GM12878 (cell line): ENCODE results near the gene SOCS1. TPM values are rescaled to one million over a fixed set of nuclear protein-coding genes. Genes with fewer than 3 reads are reported as not detected.

Source experiments
- CBFB ChIP-seq: IDR thresholded peaks from 2 replicates; pipeline ENCODE4 v1.6.1; 2016; ENCODE audit warnings: antibody characterized with exemption, low read depth
- FOS ChIP-seq: IDR thresholded peaks from 3 replicates; pipeline ENCODE4 v1.6.1; 2011; ENCODE audit warnings: borderline replicate concordance; ENCODE audit not compliant: insufficient read length; ENCODE audit errors: extremely low read depth
- FOXM1 ChIP-seq: IDR thresholded peaks from 2 replicates; pipeline ENCODE4 v1.6.1; 2012; ENCODE audit warnings: low read depth, mild to moderate bottlenecking, inconsistent platforms, low read length, moderate library complexity
- HDAC2 ChIP-seq: fragments of 200-600 bp; sonication (generic); IDR thresholded peaks from 2 replicates; pipeline ENCODE4 v1.6.1; 2017
- MEF2B ChIP-seq: fragments of 450-650 bp; IDR thresholded peaks from 2 replicates; pipeline ENCODE4 v1.6.1; 2018; ENCODE audit warnings: mild to moderate bottlenecking, moderate library complexity; ENCODE audit not compliant: partially characterized antibody, poor library complexity, severe bottlenecking
- NFXL1 ChIP-seq: fragments of 450-650 bp; IDR thresholded peaks from 2 replicates; pipeline ENCODE4 v1.6.1; 2017; ENCODE audit warnings: antibody characterized with exemption, mild to moderate bottlenecking, borderline replicate concordance
- NR2C2 ChIP-seq: IDR thresholded peaks from 2 replicates; pipeline ENCODE4 v1.6.1; 2011; ENCODE audit warnings: borderline replicate concordance, low read depth; ENCODE audit not compliant: control insufficient read depth, insufficient read length
- RUNX3 ChIP-seq: IDR thresholded peaks from 2 replicates; pipeline ENCODE4 v1.6.1; 2012; ENCODE audit warnings: low read length, inconsistent platforms
- SMC3 ChIP-seq: IDR thresholded peaks from 2 replicates; pipeline ENCODE4 v1.6.1; 2011; ENCODE audit warnings: low read length, improper control_type of control experiment, borderline replicate concordance
- SPI1 ChIP-seq: IDR thresholded peaks from 2 replicates; pipeline ENCODE4 v1.6.1; 2011; ENCODE audit warnings: low read depth, mild to moderate bottlenecking, low read length, moderate library complexity, borderline replicate concordance; ENCODE audit not compliant: insufficient read depth
- SREBF1 ChIP-seq: IDR thresholded peaks from 2 replicates; pipeline ENCODE4 v1.6.1; 2012; ENCODE audit warnings: mild to moderate bottlenecking, low read length
- TAF1 ChIP-seq: IDR thresholded peaks from 2 replicates; pipeline ENCODE4 v1.6.1; 2011; ENCODE audit warnings: mild to moderate bottlenecking, low read depth, low read length, borderline replicate concordance
- ZBED1 ChIP-seq: IDR thresholded peaks from 2 replicates; pipeline ENCODE4 v1.6.1; 2016; ENCODE audit warnings: borderline replicate concordance
- ZNF384 ChIP-seq: IDR thresholded peaks from 2 replicates; pipeline ENCODE4 v1.6.1; 2012; ENCODE audit warnings: low read depth, mild to moderate bottlenecking, low read length, improper control_type of control experiment, borderline replicate concordance
- polyA plus RNA-seq, 11 experiments: library from polyadenylated mRNA; depleted of rRNA in 4 of 11; unstranded in 6 of 11; stranded (reverse) in 5 of 11; fragments of >200 nt; fragmentation: Nextera tagmentation in 4 of 11; fragmentation: Illumina TruSeq in 1 of 11; extraction: Ambion mirVana in 4 of 11; extraction: Trizol in 1 of 11; gene quantifications; 1 replicate in 1 of 11; 2 replicates in 10 of 11; pipeline versions ENCODE4 v1.2.1 to v1.2.3, GENCODE V29; 2011 to 2016; ENCODE audit warnings: inconsistent platforms in 2 of 11, missing spikeins in 2 of 11, low read depth in 1 of 11
- total RNA-seq, 4 experiments: library from RNA; depleted of rRNA in 3 of 4; stranded (reverse); fragments of >200 nt in 3 of 4; fragmentation: Illumina TruSeq in 1 of 4; extraction: Trizol in 1 of 4; gene quantifications; 2 replicates each; pipeline versions ENCODE4 v1.2.1 to v1.2.3, GENCODE V29; 2013 to 2021
- TF ChIP-seq, protein P1 (sequence below): fragments of 450-650 bp; IDR thresholded peaks from 2 replicates; pipeline ENCODE4 v1.6.1; 2017; ENCODE audit warnings: mild to moderate bottlenecking, moderate library complexity
- TF ChIP-seq, protein P2 (sequence below): fragments of 450-650 bp; IDR thresholded peaks from 2 replicates; pipeline ENCODE4 v1.6.1; 2016; ENCODE audit warnings: mild to moderate bottlenecking, moderate library complexity, borderline replicate concordance
- TF ChIP-seq, protein P3 (sequence below): fragments of 150-350 bp; IDR thresholded peaks from 2 replicates; pipeline ENCODE4 v1.6.1; 2016; ENCODE audit warnings: low read depth, low read length

Gene SOCS1
- total and polyA plus RNA-seq, 10 of the 15 experiments (the other 5 are each of a cell fraction or from before 2014, with no cell fraction given): 0.42 to 39.8 (median 11.2) TPM

DNA sequence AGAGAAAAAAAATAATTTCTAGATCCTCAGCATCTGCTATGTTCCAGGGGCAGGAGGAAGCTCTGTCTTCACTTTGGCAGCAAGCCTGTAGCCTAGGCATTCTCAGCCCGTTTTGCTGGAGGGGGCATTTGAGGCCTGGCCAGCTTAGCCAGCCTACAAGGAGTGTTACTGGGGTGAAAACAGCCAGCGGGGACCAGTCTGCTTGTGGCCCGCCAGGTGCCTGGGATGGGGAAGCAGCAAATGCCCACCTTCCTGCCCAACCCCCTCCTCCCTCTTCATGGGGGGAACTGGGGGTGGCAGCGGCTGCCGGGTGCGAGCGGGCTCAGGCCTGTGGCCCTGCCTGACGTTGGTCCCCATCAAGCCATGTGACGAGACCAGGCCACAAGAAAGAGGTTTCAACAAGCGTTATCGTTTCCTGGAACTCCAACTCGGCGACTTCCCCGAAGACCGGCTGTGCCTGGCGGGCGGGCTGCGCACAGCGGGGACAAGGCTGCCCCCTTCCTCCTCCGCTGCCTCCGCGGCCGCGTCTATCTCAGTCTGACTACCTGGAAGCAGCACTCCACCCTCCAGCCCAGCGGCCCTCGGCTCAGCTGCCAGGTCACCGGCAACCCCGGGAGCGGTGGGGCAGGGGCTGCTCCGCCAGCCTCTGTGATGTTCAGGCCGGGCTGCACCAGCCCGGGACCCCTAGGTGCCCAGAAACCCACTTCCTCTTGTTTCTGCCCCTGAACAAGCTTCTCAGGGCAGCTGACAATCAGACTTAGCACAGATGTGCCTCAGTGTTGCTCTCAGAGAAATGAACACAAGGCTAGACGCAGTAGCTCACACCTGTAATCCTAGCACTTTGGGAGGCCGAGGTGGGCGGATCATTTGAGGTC, 22.9 kb downstream of the SOCS1 start (continued):
- peak; percentile 46 for TF ChIP-seq MEF2B
- no peak for TF ChIP-seq FOS
- TF ChIP-seq SMC3: no peak
- no peak for TF ChIP-seq TAF1
- TF ChIP-seq HDAC2: no peak
- TF ChIP-seq ZNF384: no peak
- TF ChIP-seq, protein P1, sequence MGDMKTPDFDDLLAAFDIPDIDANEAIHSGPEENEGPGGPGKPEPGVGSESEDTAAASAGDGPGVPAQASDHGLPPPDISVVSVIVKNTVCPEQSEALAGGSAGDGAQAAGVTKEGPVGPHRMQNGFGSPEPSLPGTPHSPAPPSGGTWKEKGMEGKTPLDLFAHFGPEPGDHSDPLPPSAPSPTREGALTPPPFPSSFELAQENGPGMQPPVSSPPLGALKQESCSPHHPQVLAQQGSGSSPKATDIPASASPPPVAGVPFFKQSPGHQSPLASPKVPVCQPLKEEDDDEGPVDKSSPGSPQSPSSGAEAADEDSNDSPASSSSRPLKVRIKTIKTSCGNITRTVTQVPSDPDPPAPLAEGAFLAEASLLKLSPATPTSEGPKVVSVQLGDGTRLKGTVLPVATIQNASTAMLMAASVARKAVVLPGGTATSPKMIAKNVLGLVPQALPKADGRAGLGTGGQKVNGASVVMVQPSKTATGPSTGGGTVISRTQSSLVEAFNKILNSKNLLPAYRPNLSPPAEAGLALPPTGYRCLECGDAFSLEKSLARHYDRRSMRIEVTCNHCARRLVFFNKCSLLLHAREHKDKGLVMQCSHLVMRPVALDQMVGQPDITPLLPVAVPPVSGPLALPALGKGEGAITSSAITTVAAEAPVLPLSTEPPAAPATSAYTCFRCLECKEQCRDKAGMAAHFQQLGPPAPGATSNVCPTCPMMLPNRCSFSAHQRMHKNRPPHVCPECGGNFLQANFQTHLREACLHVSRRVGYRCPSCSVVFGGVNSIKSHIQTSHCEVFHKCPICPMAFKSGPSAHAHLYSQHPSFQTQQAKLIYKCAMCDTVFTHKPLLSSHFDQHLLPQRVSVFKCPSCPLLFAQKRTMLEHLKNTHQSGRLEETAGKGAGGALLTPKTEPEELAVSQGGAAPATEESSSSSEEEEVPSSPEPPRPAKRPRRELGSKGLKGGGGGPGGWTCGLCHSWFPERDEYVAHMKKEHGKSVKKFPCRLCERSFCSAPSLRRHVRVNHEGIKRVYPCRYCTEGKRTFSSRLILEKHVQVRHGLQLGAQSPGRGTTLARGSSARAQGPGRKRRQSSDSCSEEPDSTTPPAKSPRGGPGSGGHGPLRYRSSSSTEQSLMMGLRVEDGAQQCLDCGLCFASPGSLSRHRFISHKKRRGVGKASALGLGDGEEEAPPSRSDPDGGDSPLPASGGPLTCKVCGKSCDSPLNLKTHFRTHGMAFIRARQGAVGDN: peak; percentile 99
- TF ChIP-seq, protein P2, sequence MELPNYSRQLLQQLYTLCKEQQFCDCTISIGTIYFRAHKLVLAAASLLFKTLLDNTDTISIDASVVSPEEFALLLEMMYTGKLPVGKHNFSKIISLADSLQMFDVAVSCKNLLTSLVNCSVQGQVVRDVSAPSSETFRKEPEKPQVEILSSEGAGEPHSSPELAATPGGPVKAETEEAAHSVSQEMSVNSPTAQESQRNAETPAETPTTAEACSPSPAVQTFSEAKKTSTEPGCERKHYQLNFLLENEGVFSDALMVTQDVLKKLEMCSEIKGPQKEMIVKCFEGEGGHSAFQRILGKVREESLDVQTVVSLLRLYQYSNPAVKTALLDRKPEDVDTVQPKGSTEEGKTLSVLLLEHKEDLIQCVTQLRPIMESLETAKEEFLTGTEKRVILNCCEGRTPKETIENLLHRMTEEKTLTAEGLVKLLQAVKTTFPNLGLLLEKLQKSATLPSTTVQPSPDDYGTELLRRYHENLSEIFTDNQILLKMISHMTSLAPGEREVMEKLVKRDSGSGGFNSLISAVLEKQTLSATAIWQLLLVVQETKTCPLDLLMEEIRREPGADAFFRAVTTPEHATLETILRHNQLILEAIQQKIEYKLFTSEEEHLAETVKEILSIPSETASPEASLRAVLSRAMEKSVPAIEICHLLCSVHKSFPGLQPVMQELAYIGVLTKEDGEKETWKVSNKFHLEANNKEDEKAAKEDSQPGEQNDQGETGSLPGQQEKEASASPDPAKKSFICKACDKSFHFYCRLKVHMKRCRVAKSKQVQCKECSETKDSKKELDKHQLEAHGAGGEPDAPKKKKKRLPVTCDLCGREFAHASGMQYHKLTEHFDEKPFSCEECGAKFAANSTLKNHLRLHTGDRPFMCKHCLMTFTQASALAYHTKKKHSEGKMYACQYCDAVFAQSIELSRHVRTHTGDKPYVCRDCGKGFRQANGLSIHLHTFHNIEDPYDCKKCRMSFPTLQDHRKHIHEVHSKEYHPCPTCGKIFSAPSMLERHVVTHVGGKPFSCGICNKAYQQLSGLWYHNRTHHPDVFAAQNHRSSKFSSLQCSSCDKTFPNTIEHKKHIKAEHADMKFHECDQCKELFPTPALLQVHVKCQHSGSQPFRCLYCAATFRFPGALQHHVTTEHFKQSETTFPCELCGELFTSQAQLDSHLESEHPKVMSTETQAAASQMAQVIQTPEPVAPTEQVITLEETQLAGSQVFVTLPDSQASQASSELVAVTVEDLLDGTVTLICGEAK: no peak; the same call in 1 of the 2 replicates
- TF ChIP-seq, protein P3, sequence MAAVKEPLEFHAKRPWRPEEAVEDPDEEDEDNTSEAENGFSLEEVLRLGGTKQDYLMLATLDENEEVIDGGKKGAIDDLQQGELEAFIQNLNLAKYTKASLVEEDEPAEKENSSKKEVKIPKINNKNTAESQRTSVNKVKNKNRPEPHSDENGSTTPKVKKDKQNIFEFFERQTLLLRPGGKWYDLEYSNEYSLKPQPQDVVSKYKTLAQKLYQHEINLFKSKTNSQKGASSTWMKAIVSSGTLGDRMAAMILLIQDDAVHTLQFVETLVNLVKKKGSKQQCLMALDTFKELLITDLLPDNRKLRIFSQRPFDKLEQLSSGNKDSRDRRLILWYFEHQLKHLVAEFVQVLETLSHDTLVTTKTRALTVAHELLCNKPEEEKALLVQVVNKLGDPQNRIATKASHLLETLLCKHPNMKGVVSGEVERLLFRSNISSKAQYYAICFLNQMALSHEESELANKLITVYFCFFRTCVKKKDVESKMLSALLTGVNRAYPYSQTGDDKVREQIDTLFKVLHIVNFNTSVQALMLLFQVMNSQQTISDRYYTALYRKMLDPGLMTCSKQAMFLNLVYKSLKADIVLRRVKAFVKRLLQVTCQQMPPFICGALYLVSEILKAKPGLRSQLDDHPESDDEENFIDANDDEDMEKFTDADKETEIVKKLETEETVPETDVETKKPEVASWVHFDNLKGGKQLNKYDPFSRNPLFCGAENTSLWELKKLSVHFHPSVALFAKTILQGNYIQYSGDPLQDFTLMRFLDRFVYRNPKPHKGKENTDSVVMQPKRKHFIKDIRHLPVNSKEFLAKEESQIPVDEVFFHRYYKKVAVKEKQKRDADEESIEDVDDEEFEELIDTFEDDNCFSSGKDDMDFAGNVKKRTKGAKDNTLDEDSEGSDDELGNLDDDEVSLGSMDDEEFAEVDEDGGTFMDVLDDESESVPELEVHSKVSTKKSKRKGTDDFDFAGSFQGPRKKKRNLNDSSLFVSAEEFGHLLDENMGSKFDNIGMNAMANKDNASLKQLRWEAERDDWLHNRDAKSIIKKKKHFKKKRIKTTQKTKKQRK: no peak
- TF ChIP-seq NR2C2: no peak
- no peak for TF ChIP-seq ZBED1
- TF ChIP-seq RUNX3: peak; percentile 83
- peak; percentile 66; the same call in 1 of the 2 replicates for TF ChIP-seq CBFB
- no peak for TF ChIP-seq NFXL1
- peak; percentile 31; the same call in 1 of the 2 replicates for TF ChIP-seq SPI1
- TF ChIP-seq SREBF1: no peak
- no peak for TF ChIP-seq FOXM1
